ENCODE measurements around the gene SEZ6L. TPM values are rescaled to one million over a fixed set of nuclear protein-coding genes. Genes with fewer than 3 reads are reported as not detected.

Gene SEZ6L
- total and polyA plus RNA-seq, 2 experiments from 2014 or later = 0.43 to 0.44 TPM

- Histone ChIP-seq H3K27ac (no peak overlapping the region), H3K9me2 (replicated peaks; ENCODE audit: insufficient read depth) (no peaks in the 10 kb centered on the region), H3K27me3 (peaks cover 15% of the 10 kb centered on the region), H3K4me1 (ENCODE audit: insufficient read depth) (no peaks in the 10 kb centered on the region), H3K9me3 (ENCODE audit: low read depth) (no peaks in the 10 kb centered on the region), H4K20me1 (ENCODE audit: insufficient read depth, poor library complexity, severe bottlenecking) (no peaks in the 10 kb centered on the region), H3K4me3 (no peak overlapping the region), H2AFZ (no peak overlapping the region), H3K79me2 (no peaks in the 10 kb centered on the region), H3K36me3 (replicated peaks; ENCODE audit: insufficient read depth, low read depth) (no peaks in the 10 kb centered on the region), H3K4me2 (no peak overlapping the region)
- WGBS (ENCODE audit: low lambda C conversion rate, missing lambda C conversion rate) = 94% methylated on average over 3 of the region's 3 CpGs
- no peak for DNase-seq (ENCODE audit: low spot score)
- TF ChIP-seq EZH2 (IDR thresholded peaks at IDR 0.05; ENCODE audit: borderline replicate concordance) (no peak), CTCF (IDR thresholded peaks at IDR 0.05; ENCODE audit: poor library complexity) (no peak), EZH2phosphoT487 (IDR thresholded peaks at IDR 0.05; ENCODE audit: low read depth, severe bottlenecking, unreplicated experiment) (no peak)
Observed at GRCh38 chr22:26295563-26296126, 126.4 kb downstream of the SEZ6L start.

- Histone ChIP-seq H3K4me1 (ENCODE audit: insufficient read depth) (no peaks in the 10 kb centered on the region), H3K79me2 (no peaks in the 10 kb centered on the region), H3K27ac (no peak overlapping the region), H3K9me2 (replicated peaks; ENCODE audit: insufficient read depth) (no peaks in the 10 kb centered on the region), H3K9me3 (ENCODE audit: low read depth) (no peaks in the 10 kb centered on the region), H3K4me2 (no peak overlapping the region), H2AFZ (no peak overlapping the region), H3K36me3 (replicated peaks; ENCODE audit: insufficient read depth, low read depth) (no peaks in the 10 kb centered on the region), H3K4me3 (no peak overlapping the region), H4K20me1 (ENCODE audit: insufficient read depth, poor library complexity, severe bottlenecking) (no peaks in the 10 kb centered on the region), H3K27me3 (peaks cover 14% of the 10 kb centered on the region)
- DNase-seq (ENCODE audit: low spot score) = no peak
- TF ChIP-seq EZH2phosphoT487 (IDR thresholded peaks at IDR 0.05; ENCODE audit: low read depth, severe bottlenecking, unreplicated experiment) (no peak), EZH2 (IDR thresholded peaks at IDR 0.05; ENCODE audit: borderline replicate concordance) (no peak), CTCF (IDR thresholded peaks at IDR 0.05; ENCODE audit: poor library complexity) (no peak)
- 80% methylated on average over 9 of the region's 9 CpGs for WGBS (ENCODE audit: low lambda C conversion rate, missing lambda C conversion rate)
Observed at GRCh38 chr22:26298605-26299310, 129.5 kb downstream of the SEZ6L start.

- Histone ChIP-seq H3K4me2 (no peak overlapping the region), H3K36me3 (replicated peaks; ENCODE audit: insufficient read depth, low read depth) (no peaks in the 10 kb centered on the region), H4K20me1 (ENCODE audit: insufficient read depth, poor library complexity, severe bottlenecking) (no peaks in the 10 kb centered on the region), H3K27ac (no peak overlapping the region), H2AFZ (no peak overlapping the region), H3K79me2 (no peaks in the 10 kb centered on the region), H3K4me3 (no peak overlapping the region), H3K9me2 (replicated peaks; ENCODE audit: insufficient read depth) (no peaks in the 10 kb centered on the region), H3K27me3 (peaks cover 30% of the 10 kb centered on the region), H3K4me1 (ENCODE audit: insufficient read depth) (no peaks in the 10 kb centered on the region), H3K9me3 (ENCODE audit: low read depth) (no peaks in the 10 kb centered on the region)
- no peak for TF ChIP-seq EZH2 (IDR thresholded peaks at IDR 0.05; ENCODE audit: borderline replicate concordance)
- TF ChIP-seq CTCF (IDR thresholded peaks at IDR 0.05; ENCODE audit: poor library complexity) = no peak
- TF ChIP-seq EZH2phosphoT487 (IDR thresholded peaks at IDR 0.05; ENCODE audit: low read depth, severe bottlenecking, unreplicated experiment) = no peak
- no peak for DNase-seq (ENCODE audit: low spot score)
- WGBS (ENCODE audit: low lambda C conversion rate, missing lambda C conversion rate) = 81% methylated on average over 4 of the region's 4 CpGs
Observed at GRCh38 chr22:26302726-26303125, 133.5 kb downstream of the SEZ6L start.

Data from hepatocyte (in vitro differentiated cells).